HCT116 (cell line): ENCODE measurements around the gene KRT81.

Source experiments
- CEBPB ChIP-seq: IDR thresholded peaks from 2 replicates; pipeline ENCODE4 v1.6.1; 2012; ENCODE audit warnings: low read depth
- EZH2 ChIP-seq: fragments of 200-600 bp; sonication (generic); IDR thresholded peaks from 2 replicates; pipeline ENCODE4 v1.6.1; 2017; ENCODE audit warnings: antibody characterized with exemption, mixed run types
- EZH2phosphoT487 ChIP-seq: fragments of 200-600 bp; IDR thresholded peaks from 2 replicates; pipeline ENCODE4 v1.6.1; 2018; ENCODE audit warnings: antibody characterized with exemption, borderline replicate concordance
- JUND ChIP-seq: IDR thresholded peaks from 2 replicates; pipeline ENCODE4 v1.6.1; 2012
- MAX ChIP-seq: IDR thresholded peaks from 2 replicates; pipeline ENCODE4 v1.6.1; 2012
- POLR2A ChIP-seq: IDR thresholded peaks from 2 replicates; pipeline ENCODE4 v1.7.0; 2011; ENCODE audit warnings: borderline replicate concordance; ENCODE audit not compliant: insufficient read depth, insufficient read length; ENCODE audit errors: extremely low read depth
- SIN3A ChIP-seq: IDR thresholded peaks from 2 replicates; pipeline ENCODE4 v1.6.1; 2012; ENCODE audit warnings: low read depth
- TCF7L2 ChIP-seq: IDR thresholded peaks from 2 replicates; pipeline ENCODE4 v1.7.0; 2011; ENCODE audit warnings: borderline replicate concordance, inconsistent platforms; ENCODE audit not compliant: insufficient read depth, insufficient read length; ENCODE audit errors: extremely low read depth
- YY1 ChIP-seq: IDR thresholded peaks from 2 replicates; pipeline ENCODE4 v1.6.1; 2011; ENCODE audit warnings: low read length, low read depth, moderate library complexity, mild to moderate bottlenecking; ENCODE audit not compliant: insufficient replicate concordance; ENCODE audit errors: extremely low read depth
- ZFX ChIP-seq: fragments of 450-650 bp; IDR thresholded peaks from 2 replicates; pipeline ENCODE4 v1.6.1; 2017
- ZNF274 ChIP-seq: fragments of 200-500 bp; sonication (Bioruptor generic); IDR thresholded peaks from 2 replicates; pipeline ENCODE4 v1.6.1; 2014; ENCODE audit warnings: mild to moderate bottlenecking, low read depth, low read length, inconsistent platforms
- TF ChIP-seq, protein P1 (sequence below), 3 experiments: fragments of 200-600 bp in 1 of 3; sonication (generic) in 1 of 3; IDR thresholded peaks in 2 of 3; conservative IDR thresholded peaks in 1 of 3; 2 replicates each; pipeline ENCODE4 v1.5.1; 2012 to 2017; ENCODE audit warnings: low read depth in 2 of 3, low read length in 2 of 3, antibody characterized with exemption in 1 of 3, borderline replicate concordance in 1 of 3, control low read depth in 1 of 3, mild to moderate bottlenecking in 1 of 3, mixed read lengths in 1 of 3, mixed run types in 1 of 3, moderate library complexity in 1 of 3; ENCODE audit not compliant: insufficient read depth in 1 of 3
- TF ChIP-seq, protein P2 (sequence below): IDR thresholded peaks from 2 replicates; pipeline ENCODE4 v1.6.1; 2012; ENCODE audit warnings: low read depth

- TF ChIP-seq, protein P1, sequence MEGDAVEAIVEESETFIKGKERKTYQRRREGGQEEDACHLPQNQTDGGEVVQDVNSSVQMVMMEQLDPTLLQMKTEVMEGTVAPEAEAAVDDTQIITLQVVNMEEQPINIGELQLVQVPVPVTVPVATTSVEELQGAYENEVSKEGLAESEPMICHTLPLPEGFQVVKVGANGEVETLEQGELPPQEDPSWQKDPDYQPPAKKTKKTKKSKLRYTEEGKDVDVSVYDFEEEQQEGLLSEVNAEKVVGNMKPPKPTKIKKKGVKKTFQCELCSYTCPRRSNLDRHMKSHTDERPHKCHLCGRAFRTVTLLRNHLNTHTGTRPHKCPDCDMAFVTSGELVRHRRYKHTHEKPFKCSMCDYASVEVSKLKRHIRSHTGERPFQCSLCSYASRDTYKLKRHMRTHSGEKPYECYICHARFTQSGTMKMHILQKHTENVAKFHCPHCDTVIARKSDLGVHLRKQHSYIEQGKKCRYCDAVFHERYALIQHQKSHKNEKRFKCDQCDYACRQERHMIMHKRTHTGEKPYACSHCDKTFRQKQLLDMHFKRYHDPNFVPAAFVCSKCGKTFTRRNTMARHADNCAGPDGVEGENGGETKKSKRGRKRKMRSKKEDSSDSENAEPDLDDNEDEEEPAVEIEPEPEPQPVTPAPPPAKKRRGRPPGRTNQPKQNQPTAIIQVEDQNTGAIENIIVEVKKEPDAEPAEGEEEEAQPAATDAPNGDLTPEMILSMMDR (IDR thresholded peaks at IDR 0.05 in 2 of 3, conservative IDR thresholded peaks at IDR 0.05 in 1 of 3; ENCODE audit: borderline replicate concordance in 1 of 3, insufficient read depth in 1 of 3, low read depth in 2 of 3, low read length in 2 of 3): no peak
- TF ChIP-seq MAX: no peak
- no peak for TF ChIP-seq POLR2A
- TF ChIP-seq EZH2phosphoT487: no peak
- TF ChIP-seq, protein P2, sequence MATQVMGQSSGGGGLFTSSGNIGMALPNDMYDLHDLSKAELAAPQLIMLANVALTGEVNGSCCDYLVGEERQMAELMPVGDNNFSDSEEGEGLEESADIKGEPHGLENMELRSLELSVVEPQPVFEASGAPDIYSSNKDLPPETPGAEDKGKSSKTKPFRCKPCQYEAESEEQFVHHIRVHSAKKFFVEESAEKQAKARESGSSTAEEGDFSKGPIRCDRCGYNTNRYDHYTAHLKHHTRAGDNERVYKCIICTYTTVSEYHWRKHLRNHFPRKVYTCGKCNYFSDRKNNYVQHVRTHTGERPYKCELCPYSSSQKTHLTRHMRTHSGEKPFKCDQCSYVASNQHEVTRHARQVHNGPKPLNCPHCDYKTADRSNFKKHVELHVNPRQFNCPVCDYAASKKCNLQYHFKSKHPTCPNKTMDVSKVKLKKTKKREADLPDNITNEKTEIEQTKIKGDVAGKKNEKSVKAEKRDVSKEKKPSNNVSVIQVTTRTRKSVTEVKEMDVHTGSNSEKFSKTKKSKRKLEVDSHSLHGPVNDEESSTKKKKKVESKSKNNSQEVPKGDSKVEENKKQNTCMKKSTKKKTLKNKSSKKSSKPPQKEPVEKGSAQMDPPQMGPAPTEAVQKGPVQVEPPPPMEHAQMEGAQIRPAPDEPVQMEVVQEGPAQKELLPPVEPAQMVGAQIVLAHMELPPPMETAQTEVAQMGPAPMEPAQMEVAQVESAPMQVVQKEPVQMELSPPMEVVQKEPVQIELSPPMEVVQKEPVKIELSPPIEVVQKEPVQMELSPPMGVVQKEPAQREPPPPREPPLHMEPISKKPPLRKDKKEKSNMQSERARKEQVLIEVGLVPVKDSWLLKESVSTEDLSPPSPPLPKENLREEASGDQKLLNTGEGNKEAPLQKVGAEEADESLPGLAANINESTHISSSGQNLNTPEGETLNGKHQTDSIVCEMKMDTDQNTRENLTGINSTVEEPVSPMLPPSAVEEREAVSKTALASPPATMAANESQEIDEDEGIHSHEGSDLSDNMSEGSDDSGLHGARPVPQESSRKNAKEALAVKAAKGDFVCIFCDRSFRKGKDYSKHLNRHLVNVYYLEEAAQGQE: no peak
- no peak for TF ChIP-seq YY1
- no peak for TF ChIP-seq JUND
- TF ChIP-seq SIN3A: no peak
- no peak for TF ChIP-seq TCF7L2
- TF ChIP-seq ZNF274: no peak
- TF ChIP-seq CEBPB: no peak
- no peak for TF ChIP-seq ZFX
- no peak for TF ChIP-seq EZH2
Observed at GRCh38 chr12:52259657-52260243, 31.6 kb downstream of the KRT81 start.
